Naive thymus-derived CD4-positive, alpha-beta T cell (primary cell): ENCODE data around the gene MPZL3. TPM values are rescaled to one million over a fixed set of nuclear protein-coding genes. Genes with fewer than 3 reads are reported as not detected.

Experiments used
- ATAC-seq: fragments of 150-1000 bp; cut with Tn5 transposase; 2 replicates; pipeline ENCODE4 v1.10.0; 2021; ENCODE audit warnings: mild to moderate bottlenecking, moderate library complexity
- CTCF ChIA-PET: fragments of 350-600 bp; sonication (Branson Sonifier 250); formaldehyde crosslinking; loops from one replicate; lab custom pipeline; 2021; ENCODE audit warnings: antibody characterized with exemption; lab: Charles Lee
- POLR2A ChIA-PET: fragments of 350-600 bp; sonication (Branson Sonifier 250); formaldehyde crosslinking; loops from one replicate; lab custom pipeline; 2021; ENCODE audit warnings: antibody characterized with exemption, inconsistent platforms; lab: Charles Lee
- DNase-seq, 9 donors: peaks; one replicate each; pipeline versions ENCODE4 v3.0.0 to v3.0.0-alpha.2; 2020 to 2022; ENCODE audit warnings: mixed read lengths in 1 of 9
- H3K27ac ChIP-seq: one replicate; pipeline ENCODE4 v1.7.0; 2013; ENCODE audit warnings: mild to moderate bottlenecking, low read depth, low read length, moderate library complexity
- H3K27me3 ChIP-seq, 2 donors: one replicate each; pipeline ENCODE4 v1.7.0; 2013; ENCODE audit warnings: low read length in 2 of 2, mild to moderate bottlenecking in 2 of 2, moderate library complexity in 2 of 2; ENCODE audit not compliant: control insufficient read depth in 2 of 2, insufficient read depth in 2 of 2
- H3K36me3 ChIP-seq, 3 experiments: 1 replicate in 2 of 3; 2 replicates in 1 of 3; pipeline ENCODE4 v1.7.0; 2013; ENCODE audit warnings: low read length in 3 of 3, mild to moderate bottlenecking in 3 of 3, moderate library complexity in 1 of 3; ENCODE audit not compliant: insufficient read depth in 3 of 3, control insufficient read depth in 2 of 3
- H3K4me1 ChIP-seq, 2 donors: one replicate each; pipeline ENCODE4 v1.7.0; 2013; ENCODE audit warnings: low read length in 2 of 2, mild to moderate bottlenecking in 2 of 2, moderate library complexity in 1 of 2; ENCODE audit not compliant: control insufficient read depth in 2 of 2, insufficient read depth in 2 of 2
- H3K4me3 ChIP-seq: 2 replicates; pipeline ENCODE4 v1.7.0; 2013; ENCODE audit warnings: mild to moderate bottlenecking, low read length
- H3K9me3 ChIP-seq, 3 experiments: 1 replicate in 2 of 3; 2 replicates in 1 of 3; pipeline ENCODE4 v1.7.0; 2013; ENCODE audit warnings: low read length in 3 of 3; ENCODE audit not compliant: control insufficient read depth in 2 of 3
- H3K27ac Mint-ChIP-seq, 9 donors: one replicate each; pipeline ENCODE4 v1.8.0; 2020 to 2022; ENCODE audit warnings: mixed read lengths in 9 of 9, mild to moderate bottlenecking in 8 of 9, moderate library complexity in 5 of 9, inconsistent platforms in 2 of 9
- H3K27me3 Mint-ChIP-seq, 5 donors: one replicate each; pipeline ENCODE4 v1.8.0; 2021 to 2022; ENCODE audit warnings: mixed read lengths in 5 of 5, mild to moderate bottlenecking in 1 of 5
- H3K36me3 Mint-ChIP-seq, 5 donors: one replicate each; pipeline ENCODE4 v1.8.0; 2020 to 2022; ENCODE audit warnings: mixed read lengths in 5 of 5, mild to moderate bottlenecking in 3 of 5, inconsistent platforms in 1 of 5
- H3K4me1 Mint-ChIP-seq, 7 donors: one replicate each; pipeline ENCODE4 v1.8.0; 2020 to 2022; ENCODE audit warnings: mixed read lengths in 7 of 7, mild to moderate bottlenecking in 3 of 7, inconsistent platforms in 1 of 7
- H3K4me3 Mint-ChIP-seq, 10 donors: one replicate each; pipeline ENCODE4 v1.8.0; 2020 to 2022; ENCODE audit warnings: mild to moderate bottlenecking in 10 of 10, mixed read lengths in 10 of 10, moderate library complexity in 6 of 10, inconsistent platforms in 2 of 10
- H3K9me3 Mint-ChIP-seq, 11 donors: one replicate each; pipeline ENCODE4 v1.8.0; 2020 to 2022; ENCODE audit warnings: mixed read lengths in 11 of 11, mild to moderate bottlenecking in 4 of 11, inconsistent platforms in 1 of 11, moderate library complexity in 1 of 11
- intact Hi-C, 2 donors: fragments of 100-400 bp; cut with micrococcal nuclease; formaldehyde crosslinking; loops; one replicate each; pipeline ENCODE4 v1.15.1; 2023
- polyA plus RNA-seq, 2 donors: library from polyadenylated mRNA; unstranded; fragments of 300-500 nt; fragmentation: Illumina TruSeq; gene quantifications; one replicate each; pipeline ENCODE4 v1.2.3, GENCODE V29; 2021
- total RNA-seq, 6 experiments: library from RNA in 5 of 6; stranded (reverse) in 5 of 6; gene quantifications; 1 replicate in 5 of 6; 2 replicates in 1 of 6; pipeline ENCODE4 v1.2.3 and lab custom pipeline; 2021 to 2026

The MPZL3 gene
- total and polyA plus RNA-seq, 7 experiments from 2014 or later: 3.6 to 17.4 (median 14.2) TPM

DNA sequence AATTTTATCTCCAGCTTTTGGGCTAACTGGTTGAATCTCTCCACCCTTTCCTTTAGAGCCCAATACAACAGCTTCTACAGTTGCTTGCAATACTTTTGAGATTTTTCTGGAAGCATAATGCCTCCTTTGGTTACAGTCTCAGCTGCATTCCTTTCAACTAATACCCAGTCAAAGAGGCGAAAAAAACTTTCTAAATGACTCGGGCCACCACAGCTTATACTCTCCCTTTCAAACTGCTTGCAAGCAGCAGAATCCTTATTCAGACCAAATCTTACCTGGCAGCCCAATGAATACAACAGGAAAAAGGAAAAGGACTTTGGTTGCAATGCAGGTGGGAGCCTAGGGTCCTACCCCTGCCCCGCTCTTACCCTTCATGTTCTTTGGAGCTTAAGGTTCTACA is 43.1 kb downstream of the MPZL3 start:
- no peak overlapping the region for H3K4me3 ChIP-seq
- Mint-ChIP-seq H3K36me3 (peaks cover 26 to 70% (median 60%) of the 10 kb centered on the region in 5 donors), H3K27ac (peak overlapping the region in 5 of 9 donors; percentile 19 to 74 (median 40)), H3K9me3 (peaks cover 0 to 5% (median 0%) of the 10 kb centered on the region in 11 donors), H3K4me3 (no peak overlapping the region), H3K27me3 (no peaks in the 10 kb centered on the region), H3K4me1 (peaks cover 30 to 73% (median 38%) of the 10 kb centered on the region in 7 donors)
- POLR2A ChIA-PET: interaction anchor here (0.6 to 1.3 kb wide), 4 partner anchors 10 to 100 kb away, joined by 3 to 7 read pairs (median 4); no protein-coding TSS in a partner anchor
- peaks cover 6 to 39% (median 15%) of the 10 kb centered on the region in 3 experiments for H3K36me3 ChIP-seq
- ATAC-seq: no peak
- H3K27me3 ChIP-seq: no peaks in the 10 kb centered on the region
- intact Hi-C loops: no loop called here
- no peak for DNase-seq
- no peak overlapping the region for H3K27ac ChIP-seq
- CTCF ChIA-PET: interaction anchor here (0.6 to 2.9 kb wide), 5 partner anchors 9 to 82 kb away, joined by 4 to 16 read pairs (median 5); partner anchors contain the start of gene JAML
- H3K9me3 ChIP-seq: no peaks in the 10 kb centered on the region
- peaks cover 20 to 40% of the 10 kb centered on the region in 2 donors for H3K4me1 ChIP-seq

DNA sequence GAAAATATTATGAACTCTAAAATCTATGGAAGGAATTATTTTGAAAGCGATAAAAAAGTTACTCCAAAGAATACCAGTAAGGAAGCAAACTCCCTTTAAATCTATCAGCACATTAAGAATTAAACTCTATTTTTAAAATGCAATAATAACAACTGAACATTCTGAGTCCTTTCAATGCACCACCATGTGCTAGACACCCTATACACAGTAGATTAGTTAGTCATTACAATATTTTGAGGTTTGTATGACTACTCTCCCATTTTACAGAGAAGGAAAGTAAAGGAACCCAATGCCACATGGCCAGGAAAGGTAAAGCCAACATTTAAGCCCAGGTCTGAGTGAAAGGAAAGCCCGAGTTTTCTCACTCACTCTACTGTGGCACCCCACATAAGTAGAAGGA is 45.1 kb downstream of the MPZL3 start:
- Mint-ChIP-seq H3K27ac (peak overlapping the region in 8 of 9 donors; percentile 61 to 94 (median 88)), H3K4me1 (peaks cover 11 to 54% (median 19%) of the 10 kb centered on the region in 7 donors), H3K36me3 (peaks cover 21 to 58% (median 41%) of the 10 kb centered on the region in 5 donors), H3K27me3 (no peaks in the 10 kb centered on the region), H3K4me3 (peak overlapping the region in 7 of 10 donors; percentile 20 to 82 (median 54)), H3K9me3 (peaks cover 0 to 5% (median 0%) of the 10 kb centered on the region in 11 donors)
- CTCF ChIA-PET: interaction anchor here (1.0 to 2.1 kb wide), 2 partner anchors 84 to 88 kb away, joined by 3 to 5 read pairs; no protein-coding TSS in a partner anchor
- DNase-seq (no peak), ATAC-seq (no peak)
- intact Hi-C loops: no loop called here
- Histone ChIP-seq H3K9me3 (no peaks in the 10 kb centered on the region), H3K4me1 (peaks cover 35 to 39% of the 10 kb centered on the region in 2 donors), H3K4me3 (no peak overlapping the region), H3K27me3 (no peaks in the 10 kb centered on the region), H3K27ac (peak overlapping the region; percentile 44), H3K36me3 (peaks cover 6 to 40% (median 13%) of the 10 kb centered on the region in 3 experiments)
- POLR2A ChIA-PET: interaction anchor here (0.7 to 2.0 kb wide), 5 partner anchors 8 to 575 kb away, joined by 3 to 14 read pairs (median 4); partner anchors contain the start of genes JAML and MPZL3

DNA sequence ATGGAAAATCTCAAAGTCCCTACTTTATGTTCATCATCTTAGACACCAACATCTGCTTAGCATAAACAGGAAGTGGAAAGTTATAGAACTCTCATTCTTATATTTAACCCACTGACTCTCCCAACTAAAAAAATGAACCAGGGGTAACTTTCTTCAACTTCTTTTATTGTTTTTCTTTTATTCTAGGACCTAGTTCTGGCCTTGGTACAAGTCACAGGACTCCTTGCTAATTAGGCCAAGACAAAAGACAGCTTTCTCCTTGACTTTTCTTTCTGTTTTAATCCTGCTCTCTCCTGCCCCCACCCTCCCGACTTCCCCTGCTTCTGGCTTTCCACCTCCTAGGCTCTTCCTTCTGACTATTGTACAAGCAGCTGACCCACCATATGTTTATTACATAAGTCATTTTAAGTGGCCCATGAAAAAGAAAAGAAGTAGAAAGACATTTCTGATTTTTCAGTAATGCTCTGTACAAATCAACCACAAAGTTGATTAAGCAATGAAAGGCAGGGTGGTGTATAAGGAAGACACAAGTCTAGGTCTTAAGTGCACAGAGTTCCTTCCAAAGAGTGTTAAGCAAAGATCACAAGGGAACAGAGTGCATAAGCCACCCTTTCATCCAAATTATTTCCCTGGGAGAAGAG is 45.7 kb downstream of the MPZL3 start:
- peak; percentile 46 for ATAC-seq
- intact Hi-C loops: loop anchor here (1.0 kb wide), 3 partner anchors 9 to 18 kb away; no protein-coding TSS in a partner anchor
- H3K9me3 Mint-ChIP-seq: peaks cover 0 to 5% (median 0%) of the 10 kb centered on the region in 11 donors
- Histone ChIP-seq H3K36me3 (peaks cover 3 to 35% (median 9%) of the 10 kb centered on the region in 3 experiments), H3K27me3 (no peaks in the 10 kb centered on the region), H3K4me3 (no peak overlapping the region), H3K27ac (peak overlapping the region; percentile 44), H3K9me3 (no peaks in the 10 kb centered on the region), H3K4me1 (peaks cover 38 to 45% of the 10 kb centered on the region in 2 donors)
- no peaks in the 10 kb centered on the region for H3K27me3 Mint-ChIP-seq
- CTCF ChIA-PET: no interaction called here
- peak overlapping the region; percentile 20 to 82 (median 54) for H3K4me3 Mint-ChIP-seq
- DNase-seq: peak in 1 of 9 donors; percentile 20
- H3K36me3 Mint-ChIP-seq: peaks cover 16 to 52% (median 35%) of the 10 kb centered on the region in 5 donors
- POLR2A ChIA-PET: interaction anchor here (0.5 to 2.0 kb wide), 5 partner anchors 9 to 576 kb away, joined by 3 to 14 read pairs (median 3); partner anchors contain the start of gene MPZL3
- H3K27ac Mint-ChIP-seq: peak overlapping the region in 8 of 9 donors; percentile 61 to 94 (median 88)
- H3K4me1 Mint-ChIP-seq: peaks cover 5 to 49% (median 13%) of the 10 kb centered on the region in 7 donors

DNA sequence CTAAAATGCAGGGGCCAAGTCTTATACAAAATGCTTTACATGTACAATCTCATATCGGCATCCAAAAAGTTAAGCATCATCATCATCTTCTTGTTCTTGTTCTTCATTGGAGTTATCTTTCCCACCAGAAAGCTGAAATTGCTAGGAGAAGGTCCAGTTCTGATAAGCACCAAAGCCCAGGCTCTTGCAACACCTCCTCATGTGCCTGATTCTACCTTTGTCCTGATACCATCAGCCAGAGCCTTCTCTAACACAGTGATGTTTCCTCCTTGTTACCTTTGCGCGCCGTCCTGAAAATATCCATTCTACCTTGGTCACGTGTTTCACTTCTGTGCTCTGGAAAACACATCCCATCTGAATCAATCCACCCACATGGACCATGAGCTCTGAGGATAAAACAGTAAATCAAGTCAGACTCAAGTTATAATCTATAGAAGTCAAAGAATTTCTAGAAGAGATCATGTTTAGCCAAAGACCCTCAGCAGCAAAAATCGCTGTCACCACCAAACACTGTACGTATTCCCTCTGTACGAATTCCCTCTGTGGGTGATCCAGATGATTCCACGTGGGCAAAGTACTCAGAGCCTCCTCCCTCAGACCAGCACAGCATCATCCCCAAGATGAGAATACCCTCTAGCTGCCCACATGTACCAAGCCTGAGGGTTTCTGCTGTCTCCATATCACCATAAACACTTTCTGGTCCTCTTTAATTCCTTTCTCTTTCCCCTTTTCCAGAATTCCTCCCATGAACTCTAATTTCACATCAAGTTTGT is 46.4 kb downstream of the MPZL3 start:
- Mint-ChIP-seq H3K27ac (peak overlapping the region in 8 of 9 donors; percentile 61 to 94 (median 88)), H3K4me1 (peaks cover 5 to 45% (median 13%) of the 10 kb centered on the region in 7 donors), H3K36me3 (peaks cover 13 to 46% (median 30%) of the 10 kb centered on the region in 5 donors), H3K9me3 (peaks cover 0 to 5% (median 0%) of the 10 kb centered on the region in 11 donors), H3K27me3 (no peaks in the 10 kb centered on the region), H3K4me3 (peak overlapping the region in 9 of 10 donors; percentile 20 to 82 (median 54))
- H3K4me3 ChIP-seq: no peak overlapping the region
- no peak for DNase-seq
- POLR2A ChIA-PET: interaction anchor here (0.5 to 2.0 kb wide), 7 partner anchors 10 to 245 kb away, joined by 3 to 14 read pairs (median 4); partner anchors contain the start of gene MPZL3
- peaks cover 0 to 28% (median 4%) of the 10 kb centered on the region in 3 experiments for H3K36me3 ChIP-seq
- ATAC-seq: no peak
- H3K27ac ChIP-seq: peak overlapping the region; percentile 44
- intact Hi-C loops: loop anchor here (1.0 kb wide), 3 partner anchors 10 to 19 kb away; no protein-coding TSS in a partner anchor
- H3K27me3 ChIP-seq: no peaks in the 10 kb centered on the region
- peaks cover 43 to 52% of the 10 kb centered on the region in 2 donors for H3K4me1 ChIP-seq
- H3K9me3 ChIP-seq: no peaks in the 10 kb centered on the region
- CTCF ChIA-PET: interaction anchor here (0.6 to 1.7 kb wide), 4 partner anchors 9 to 90 kb away, joined by 3 to 6 read pairs (median 3); no protein-coding TSS in a partner anchor

DNA sequence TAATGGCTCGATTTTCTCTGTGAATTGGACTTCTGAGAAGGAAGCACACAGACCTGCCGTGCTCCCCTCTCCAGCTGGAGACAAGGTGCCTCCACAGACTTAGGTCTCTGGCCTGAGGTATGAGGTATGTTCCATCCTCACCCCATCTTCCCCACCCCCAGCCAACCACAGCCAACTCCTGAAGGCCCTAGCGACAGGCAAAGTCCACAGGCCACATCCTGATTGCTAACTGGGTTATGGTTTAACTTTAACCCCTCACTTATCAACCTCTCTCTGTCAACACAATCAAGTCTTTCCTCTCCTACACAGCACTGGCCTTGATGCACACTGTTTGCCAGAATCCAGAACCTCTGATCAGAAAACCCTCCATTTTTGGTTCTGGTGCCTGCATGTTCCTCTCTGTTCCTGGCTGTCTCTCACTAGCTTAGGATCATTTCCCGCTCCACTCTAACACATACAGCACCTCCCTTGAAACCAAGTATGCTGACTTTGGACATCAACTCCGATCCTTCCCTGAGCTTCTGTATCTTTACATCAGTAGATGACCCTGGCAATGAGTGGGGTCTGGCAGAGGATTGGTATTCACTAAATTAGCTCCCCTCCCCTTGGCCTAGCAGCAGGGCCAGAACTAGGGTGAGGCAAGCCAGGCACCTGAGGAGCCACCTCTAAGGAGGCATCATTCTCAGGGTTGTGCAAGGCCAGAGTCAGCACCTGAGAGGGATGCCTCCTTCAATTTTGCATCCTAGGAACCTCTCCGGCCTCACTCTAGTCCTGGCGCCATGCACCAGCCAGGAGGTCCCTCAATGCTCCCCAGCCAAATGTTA is 49.4 kb downstream of the MPZL3 start:
- H3K4me3 Mint-ChIP-seq: no peak overlapping the region
- ChIA-PET POLR2A (interaction anchor here (0.6 to 2.2 kb wide), 13 partner anchors 14 to 160 kb away, joined by 3 to 21 read pairs (median 4); partner anchors contain the start of genes CD3E and JAML), CTCF (interaction anchor here (0.7 to 1.8 kb wide), 7 partner anchors 12 to 88 kb away, joined by 3 to 8 read pairs (median 6); no protein-coding TSS in a partner anchor)
- DNase-seq: peak in 6 of 9 donors; percentile 26 to 67 (median 42)
- H3K27me3 ChIP-seq: no peaks in the 10 kb centered on the region
- H3K4me3 ChIP-seq: peak overlapping the region; percentile 19
- peaks cover 7 to 38% (median 15%) of the 10 kb centered on the region in 7 donors for H3K4me1 Mint-ChIP-seq
- intact Hi-C loops: loop anchor here (1.0 to 5.0 kb wide), 5 partner anchors 14 to 194 kb away; partner anchors contain the start of genes CD3D (in 1 of the 2) and JAML (in 1 of the 2)
- peaks cover 50 to 74% of the 10 kb centered on the region in 2 donors for H3K4me1 ChIP-seq
- no peaks in the 10 kb centered on the region for H3K27me3 Mint-ChIP-seq
- peaks cover 0 to 25% (median 0%) of the 10 kb centered on the region in 3 experiments for H3K36me3 ChIP-seq
- H3K9me3 ChIP-seq: no peaks in the 10 kb centered on the region
- H3K36me3 Mint-ChIP-seq: peaks cover 10 to 34% (median 22%) of the 10 kb centered on the region in 5 donors
- H3K9me3 Mint-ChIP-seq: peaks cover 0 to 5% (median 0%) of the 10 kb centered on the region in 11 donors
- ATAC-seq: peak; percentile 58
- H3K27ac ChIP-seq: peak overlapping the region; percentile 9
- no peak overlapping the region for H3K27ac Mint-ChIP-seq
